ENCODE data around the gene THSD7B.
"Not testable (repeated sequence)": the region's sequence is repeated elsewhere in the genome, so short reads cannot be mapped to it uniquely, and the experiment has no call there.

Gene THSD7B

DNA sequence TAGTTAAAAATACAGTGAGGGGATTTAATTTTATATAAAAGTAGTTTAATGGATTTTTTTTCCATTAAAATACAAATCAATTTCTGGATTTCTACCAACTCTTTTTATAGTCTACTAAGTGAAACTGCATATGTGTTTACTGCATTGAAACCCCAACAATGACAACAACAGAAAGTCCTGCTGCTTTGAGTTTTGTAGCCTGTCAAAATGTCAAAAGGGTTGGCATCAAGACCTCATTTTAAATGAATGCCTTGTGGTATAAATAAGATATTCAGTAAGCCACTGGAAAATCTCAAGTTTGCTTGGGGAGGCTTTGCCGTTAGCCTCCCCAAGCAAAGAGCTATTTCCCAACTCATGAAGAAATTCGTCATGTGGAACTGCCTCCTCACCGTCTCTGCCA, 758.6 kb downstream of the THSD7B start:
- no peak overlapping the region for H3K4me3 ChIP-seq
- TF ChIP-seq Cebpa-rat (IDR thresholded peaks at IDR 0.05) = no peak
- no peaks in the 10 kb centered on the region for H3K36me3 ChIP-seq
- H3K27me3 ChIP-seq = no peaks in the 10 kb centered on the region
- peak overlapping the region; percentile 63 for H3K4me2 ChIP-seq
- no peaks in the 10 kb centered on the region for H4K20me1 ChIP-seq
- peaks cover 29% of the 10 kb centered on the region for H3K4me1 ChIP-seq
- H3K9ac ChIP-seq = no peak overlapping the region
- no peaks in the 10 kb centered on the region for H3K9me3 ChIP-seq
- no peak overlapping the region; the same call in 1 of the 2 replicates for H3K27ac ChIP-seq

DNA sequence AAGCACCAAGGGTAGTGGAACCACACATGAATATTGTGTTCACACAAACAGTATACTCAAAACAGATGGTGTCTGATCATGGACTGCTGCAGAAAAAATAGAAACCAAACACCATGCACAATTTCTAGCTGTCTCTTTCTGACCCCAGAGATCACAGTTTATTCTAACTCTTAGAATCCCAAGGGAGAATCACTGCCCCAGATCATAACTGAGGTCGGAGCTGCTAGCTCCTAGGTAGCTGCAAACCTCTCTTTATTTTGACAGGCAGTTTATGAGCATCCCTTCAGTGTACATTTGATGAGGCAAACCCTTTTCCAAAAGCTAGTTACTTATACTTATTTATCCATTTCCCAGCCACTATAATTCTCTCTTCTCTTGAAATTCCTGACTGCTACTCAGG, 759.8 kb downstream of the THSD7B start:
- H3K27ac ChIP-seq = no peak overlapping the region
- no peaks in the 10 kb centered on the region for H3K9me3 ChIP-seq
- TF ChIP-seq Cebpa-rat (IDR thresholded peaks at IDR 0.05) = no peak
- no peak overlapping the region for H3K4me3 ChIP-seq
- no peaks in the 10 kb centered on the region for H4K20me1 ChIP-seq
- no peak overlapping the region for H3K9ac ChIP-seq
- no peaks in the 10 kb centered on the region for H3K27me3 ChIP-seq
- H3K36me3 ChIP-seq = no peaks in the 10 kb centered on the region
- peak overlapping the region; percentile 63 for H3K4me2 ChIP-seq
- H3K4me1 ChIP-seq = peaks cover 29% of the 10 kb centered on the region

DNA sequence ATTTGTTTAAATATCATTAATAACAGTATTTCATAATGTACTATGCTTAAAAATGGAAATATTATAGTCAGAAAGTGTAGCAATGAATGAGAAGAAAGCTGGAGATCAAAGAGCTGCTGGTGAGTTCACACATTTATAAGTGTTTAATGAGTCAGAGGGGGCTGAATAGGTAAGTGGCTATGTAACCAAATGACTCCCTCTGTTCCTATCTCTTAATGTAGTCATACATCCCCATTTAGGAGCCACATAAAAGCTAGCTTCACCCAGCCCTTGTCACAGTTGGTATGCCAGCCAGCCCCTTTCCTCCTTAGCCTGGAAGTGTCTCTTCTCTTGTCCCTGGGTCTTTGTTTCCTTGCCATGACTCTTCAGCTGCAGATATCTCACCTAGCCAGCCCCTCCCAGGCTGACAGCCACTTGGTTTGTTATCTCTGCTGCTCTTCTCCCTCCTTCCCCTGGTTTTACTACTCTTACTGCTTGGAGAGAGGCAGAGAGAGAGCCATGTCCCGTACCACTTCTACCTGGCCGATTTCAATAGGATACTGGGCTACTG, 760.4 kb downstream of the THSD7B start:
- H3K9me3 ChIP-seq = no peaks in the 10 kb centered on the region
- H4K20me1 ChIP-seq = no peaks in the 10 kb centered on the region
- no peak overlapping the region for H3K27ac ChIP-seq
- no peak overlapping the region for H3K4me3 ChIP-seq
- peaks cover 29% of the 10 kb centered on the region for H3K4me1 ChIP-seq
- H3K9ac ChIP-seq = no peak overlapping the region
- peak overlapping the region; percentile 63 for H3K4me2 ChIP-seq
- H3K27me3 ChIP-seq = no peaks in the 10 kb centered on the region
- no peaks in the 10 kb centered on the region for H3K36me3 ChIP-seq
- TF ChIP-seq Cebpa-rat (IDR thresholded peaks at IDR 0.05) = no peak

GRCh38 chr2:137535897-137536296, 770.6 kb downstream of the THSD7B start:
- no peak overlapping the region for H3K4me2 ChIP-seq
- no peaks in the 10 kb centered on the region for H3K9me3 ChIP-seq
- no peaks in the 10 kb centered on the region for H3K27me3 ChIP-seq
- no peak overlapping the region for H3K27ac ChIP-seq
- no peak overlapping the region for H3K4me3 ChIP-seq
- TF ChIP-seq Cebpa-rat (IDR thresholded peaks at IDR 0.05) = no peak
- no peak overlapping the region for H3K9ac ChIP-seq
- H3K36me3 ChIP-seq = no peaks in the 10 kb centered on the region
- H4K20me1 ChIP-seq = no peaks in the 10 kb centered on the region
- no peaks in the 10 kb centered on the region for H3K4me1 ChIP-seq

DNA sequence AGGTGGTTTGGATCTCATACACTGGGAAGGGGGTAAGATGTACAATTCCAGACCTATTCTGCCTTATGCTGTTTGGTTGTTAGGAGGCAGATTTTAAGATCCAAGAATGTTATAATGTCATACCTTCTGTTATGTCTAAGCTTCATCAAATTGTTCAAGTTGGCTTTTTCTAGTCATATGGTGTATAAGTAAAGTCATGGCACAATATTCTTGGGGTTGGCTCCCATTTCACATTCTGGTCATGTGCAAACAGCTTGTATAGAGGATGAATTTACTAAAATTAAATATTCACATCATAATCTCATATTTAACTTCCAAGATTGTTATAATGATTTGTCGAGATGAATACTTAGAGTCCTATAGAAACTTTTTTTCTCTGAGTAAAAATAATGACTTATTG, 774.0 kb downstream of the THSD7B start:
- Histone ChIP-seq H3K27ac (no peak overlapping the region), H3K9ac (no peak overlapping the region), H3K4me1 (no peaks in the 10 kb centered on the region), H3K4me3 (no peak overlapping the region), H3K4me2 (no peak overlapping the region), H3K27me3 (no peaks in the 10 kb centered on the region), H4K20me1 (no peaks in the 10 kb centered on the region), H3K36me3 (no peaks in the 10 kb centered on the region), H3K9me3 (no peaks in the 10 kb centered on the region)
- no peak for TF ChIP-seq Cebpa-rat (IDR thresholded peaks at IDR 0.05)

DNA sequence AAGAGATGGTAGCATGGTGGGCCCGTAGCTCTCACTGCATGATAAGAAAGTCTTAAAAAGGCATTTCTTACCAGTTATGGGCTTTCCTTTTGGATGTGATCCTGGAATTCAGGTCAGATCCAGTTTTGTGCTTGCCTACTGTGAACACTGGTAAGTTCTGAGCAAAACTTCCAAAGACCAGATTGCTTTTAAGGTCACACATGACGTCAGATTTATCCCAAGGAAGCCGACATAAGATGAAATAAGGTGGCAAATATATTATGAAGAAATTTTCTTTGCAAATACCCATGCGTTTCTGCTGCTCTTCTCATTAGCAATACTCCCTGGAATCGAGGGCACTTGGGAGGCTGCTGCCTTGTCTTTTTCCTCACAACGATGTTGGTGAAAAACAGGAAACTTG, 782.5 kb downstream of the THSD7B start:
- Histone ChIP-seq H4K20me1 (no peaks in the 10 kb centered on the region), H3K36me3 (no peaks in the 10 kb centered on the region), H3K27me3 (no peaks in the 10 kb centered on the region), H3K4me3 (no peak overlapping the region), H3K9me3 (no peaks in the 10 kb centered on the region), H3K27ac (no peak overlapping the region), H3K9ac (no peak overlapping the region), H3K4me1 (no peaks in the 10 kb centered on the region), H3K4me2 (no peak overlapping the region)
- no peak for TF ChIP-seq Cebpa-rat (IDR thresholded peaks at IDR 0.05)

DNA sequence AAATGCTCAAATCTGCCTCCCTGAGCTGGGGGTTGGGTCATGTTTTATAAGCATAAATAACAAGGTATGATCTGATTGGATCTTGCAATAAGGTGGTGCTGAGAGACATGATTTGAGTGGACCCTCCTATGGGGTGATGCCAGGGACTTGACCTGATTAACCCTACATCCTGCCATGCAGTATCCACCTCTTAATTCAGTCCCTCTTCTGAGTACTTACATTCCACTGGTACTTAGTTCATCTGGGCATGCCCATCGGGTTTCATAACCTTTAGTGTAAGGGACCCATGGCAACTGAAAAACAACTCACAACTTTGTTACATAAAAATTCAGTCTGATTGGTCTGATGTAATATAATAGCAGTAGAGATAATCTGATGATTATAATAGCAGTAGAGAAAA, 801.0 kb downstream of the THSD7B start:
- Histone ChIP-seq H3K4me3 (no peak overlapping the region), H3K9me3 (peaks cover 9% of the 10 kb centered on the region), H3K9ac (no peak overlapping the region), H3K27ac (no peak overlapping the region), H4K20me1 (no peaks in the 10 kb centered on the region), H3K27me3 (no peaks in the 10 kb centered on the region), H3K36me3 (no peaks in the 10 kb centered on the region), H3K4me2 (no peak overlapping the region), H3K4me1 (peaks cover 29% of the 10 kb centered on the region)
- no peak for TF ChIP-seq Cebpa-rat (IDR thresholded peaks at IDR 0.05)

DNA sequence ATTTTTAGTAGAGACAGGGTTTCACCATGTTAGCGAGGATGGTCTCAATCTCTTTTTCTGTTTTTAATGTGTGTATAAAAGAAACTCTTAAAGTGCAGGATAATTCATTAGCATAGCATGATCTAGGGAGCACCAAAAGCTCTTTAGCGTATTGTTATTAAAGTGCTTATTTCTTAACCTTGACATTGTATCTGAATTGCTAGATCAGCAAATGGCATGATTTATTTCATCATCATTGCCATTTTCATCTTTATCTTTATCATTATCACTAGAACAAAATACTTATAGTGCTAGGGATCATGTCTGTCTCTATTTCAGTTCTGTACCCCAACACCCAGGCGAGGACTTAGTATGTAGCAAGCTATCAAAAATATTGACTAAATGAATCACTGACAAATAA, 805.1 kb downstream of the THSD7B start:
- Histone ChIP-seq H3K9me3 (peaks cover 2% of the 10 kb centered on the region), H4K20me1 (no peaks in the 10 kb centered on the region), H3K27ac (no peak overlapping the region), H3K4me3 (no peak overlapping the region), H3K4me1 (no peaks in the 10 kb centered on the region), H3K4me2 (no peak overlapping the region), H3K9ac (no peak overlapping the region), H3K36me3 (no peaks in the 10 kb centered on the region), H3K27me3 (no peaks in the 10 kb centered on the region)
- no peak for TF ChIP-seq Cebpa-rat (IDR thresholded peaks at IDR 0.05)

GRCh38 chr2:137587834-137588233, 822.5 kb downstream of the THSD7B start:
- not testable (repeated sequence) for H3K9ac ChIP-seq, H3K4me2 ChIP-seq, H3K9me3 ChIP-seq, H4K20me1 ChIP-seq, H3K4me1 ChIP-seq, H3K36me3 ChIP-seq, H3K4me3 ChIP-seq, H3K27me3 ChIP-seq, H3K27ac ChIP-seq

DNA sequence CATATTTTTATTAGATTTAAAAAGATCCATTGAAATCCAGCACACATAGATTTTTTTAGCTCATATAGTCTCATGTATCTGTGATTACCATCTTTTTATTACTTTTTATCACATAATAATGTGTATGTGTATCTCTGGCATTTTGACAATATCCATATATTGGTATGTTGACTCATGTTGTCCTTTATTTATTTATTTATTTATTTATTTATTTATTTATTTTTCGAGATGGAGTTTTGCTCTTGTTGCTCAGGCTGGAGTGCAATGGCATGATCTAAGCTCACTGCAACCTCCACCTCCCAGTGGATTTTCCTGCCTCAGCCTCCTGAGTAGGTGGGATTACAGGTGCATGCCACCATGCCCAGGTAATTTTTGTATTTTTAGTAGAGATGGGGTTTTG, 823.2 kb downstream of the THSD7B start:
- H3K36me3 ChIP-seq, H3K27ac ChIP-seq, H3K4me3 ChIP-seq, H3K9me3 ChIP-seq, H4K20me1 ChIP-seq, H3K4me2 ChIP-seq, H3K4me1 ChIP-seq, H3K27me3 ChIP-seq, H3K9ac ChIP-seq: not testable (repeated sequence)

- Histone ChIP-seq H3K4me3 (no peak overlapping the region), H3K9ac (no peak overlapping the region), H3K27ac (no peak overlapping the region), H4K20me1 (no peaks in the 10 kb centered on the region), H3K4me2 (no peak overlapping the region), H3K4me1 (no peaks in the 10 kb centered on the region), H3K9me3 (no peaks in the 10 kb centered on the region), H3K36me3 (no peaks in the 10 kb centered on the region), H3K27me3 (no peaks in the 10 kb centered on the region)
- TF ChIP-seq Cebpa-rat (IDR thresholded peaks at IDR 0.05) = no peak
These were observed 824.8 kb downstream of the THSD7B start for GRCh38 chr2:137590102-137590501.
